ENCODE data around the gene PAFAH2. TPM values are rescaled to one million over a fixed set of nuclear protein-coding genes. Genes with fewer than 3 reads are reported as not detected.

Gene PAFAH2
- total RNA-seq, 1 experiment from 2014 or later = 11.1 TPM

DNA sequence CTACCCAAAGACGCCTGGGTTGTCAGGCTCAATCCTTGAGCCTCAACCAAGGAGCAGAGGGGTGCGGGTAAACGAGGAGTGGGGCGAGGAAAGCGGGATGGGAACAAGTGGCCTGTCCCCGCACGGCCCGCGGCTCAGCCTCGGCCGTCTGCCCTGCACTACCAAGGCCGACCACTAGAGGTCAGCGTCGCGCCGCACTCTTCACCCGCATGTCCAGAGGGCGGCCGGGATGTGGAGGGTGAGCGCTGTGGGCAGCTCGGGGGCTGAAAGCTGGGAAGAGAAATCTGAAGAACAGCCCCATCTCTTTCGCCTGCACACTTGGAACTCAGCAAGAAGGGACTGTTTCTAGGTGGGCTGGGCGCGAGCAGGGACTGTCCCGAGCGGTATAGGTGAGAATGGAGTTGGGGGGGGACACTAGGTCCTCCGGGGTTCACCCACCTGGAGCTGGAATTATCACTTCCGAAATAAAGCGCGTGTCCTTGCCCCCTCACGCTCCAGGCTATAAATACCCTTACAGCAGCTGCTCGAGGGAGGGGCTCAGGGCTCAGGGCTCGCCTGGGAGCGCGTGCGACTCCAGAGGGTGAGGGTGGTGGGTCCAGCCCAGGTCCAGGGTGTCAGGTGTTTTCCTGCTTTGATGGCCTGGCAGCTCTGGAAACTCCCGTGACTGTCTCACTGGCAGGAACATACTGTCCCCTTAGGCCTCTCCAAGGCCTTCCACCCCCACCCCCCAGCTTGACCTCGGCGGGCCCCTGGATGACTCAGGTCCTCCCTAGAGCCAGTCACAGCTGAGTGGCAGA lies 38.3 kb upstream of the PAFAH2 start:
- peak; percentile 98 for DNase-seq
- Histone ChIP-seq H3K4me3 (ENCODE audit: insufficient read depth, low read depth, low read length) (peak overlapping the region; percentile 81), H3K27me3 (ENCODE audit: control insufficient read depth, insufficient read depth, low read length) (peaks cover 31% of the 10 kb centered on the region), H3K36me3 (replicated peaks; ENCODE audit: control insufficient read depth, insufficient read depth, low read length) (no peaks in the 10 kb centered on the region)

- DNase-seq = peak; percentile 100
- Histone ChIP-seq H3K36me3 (replicated peaks; ENCODE audit: control insufficient read depth, insufficient read depth, low read length) (no peaks in the 10 kb centered on the region), H3K27me3 (ENCODE audit: control insufficient read depth, insufficient read depth, low read length) (peaks cover 31% of the 10 kb centered on the region), H3K4me3 (ENCODE audit: insufficient read depth, low read depth, low read length) (peak overlapping the region; percentile 81)
These were observed 37.5 kb upstream of the PAFAH2 start for GRCh38 chr1:26035203-26035958.

- no peak for DNase-seq
- Histone ChIP-seq H3K4me3 (ENCODE audit: insufficient read depth, low read depth, low read length) (peak overlapping the region; percentile 81), H3K36me3 (replicated peaks; ENCODE audit: control insufficient read depth, insufficient read depth, low read length) (no peaks in the 10 kb centered on the region), H3K27me3 (ENCODE audit: control insufficient read depth, insufficient read depth, low read length) (peaks cover 31% of the 10 kb centered on the region)
These were observed 36.8 kb upstream of the PAFAH2 start for GRCh38 chr1:26034504-26035202.

GRCh38 chr1:26032656-26033357 lies 34.9 kb upstream of the PAFAH2 start:
- Histone ChIP-seq H3K4me3 (ENCODE audit: insufficient read depth, low read depth, low read length) (no peak overlapping the region), H3K36me3 (replicated peaks; ENCODE audit: control insufficient read depth, insufficient read depth, low read length) (no peaks in the 10 kb centered on the region), H3K27me3 (ENCODE audit: control insufficient read depth, insufficient read depth, low read length) (peaks cover 31% of the 10 kb centered on the region)
- no peak for DNase-seq

- Histone ChIP-seq H3K4me3 (ENCODE audit: insufficient read depth, low read depth, low read length) (no peak overlapping the region), H3K27me3 (ENCODE audit: control insufficient read depth, insufficient read depth, low read length) (peaks cover 28% of the 10 kb centered on the region), H3K36me3 (replicated peaks; ENCODE audit: control insufficient read depth, insufficient read depth, low read length) (no peaks in the 10 kb centered on the region)
- no peak for DNase-seq
These were observed 33.9 kb upstream of the PAFAH2 start for GRCh38 chr1:26031611-26032220.

DNA sequence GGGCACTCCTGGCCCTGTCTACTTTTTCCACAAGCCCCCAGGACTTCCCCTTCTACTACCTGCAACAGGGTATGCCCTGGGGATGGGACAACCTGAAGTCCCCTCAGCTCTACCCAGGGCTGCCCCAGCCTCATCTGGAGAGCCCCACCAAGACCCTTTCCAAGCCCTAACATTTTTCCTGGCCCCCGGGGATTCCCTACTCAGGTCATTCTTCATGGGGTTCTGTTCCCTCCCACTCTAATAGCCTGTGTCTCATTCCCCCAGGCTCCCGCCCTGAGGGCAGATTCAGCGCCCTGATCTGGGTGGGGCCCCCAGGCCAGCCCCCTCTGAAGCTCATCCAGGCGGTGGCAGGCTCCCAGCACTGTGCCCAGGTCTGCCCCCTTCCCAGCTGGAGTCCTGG lies 33.3 kb upstream of the PAFAH2 start:
- Histone ChIP-seq H3K36me3 (replicated peaks; ENCODE audit: control insufficient read depth, insufficient read depth, low read length) (no peaks in the 10 kb centered on the region), H3K4me3 (ENCODE audit: insufficient read depth, low read depth, low read length) (no peak overlapping the region), H3K27me3 (ENCODE audit: control insufficient read depth, insufficient read depth, low read length) (peaks cover 24% of the 10 kb centered on the region)
- DNase-seq = no peak

DNA sequence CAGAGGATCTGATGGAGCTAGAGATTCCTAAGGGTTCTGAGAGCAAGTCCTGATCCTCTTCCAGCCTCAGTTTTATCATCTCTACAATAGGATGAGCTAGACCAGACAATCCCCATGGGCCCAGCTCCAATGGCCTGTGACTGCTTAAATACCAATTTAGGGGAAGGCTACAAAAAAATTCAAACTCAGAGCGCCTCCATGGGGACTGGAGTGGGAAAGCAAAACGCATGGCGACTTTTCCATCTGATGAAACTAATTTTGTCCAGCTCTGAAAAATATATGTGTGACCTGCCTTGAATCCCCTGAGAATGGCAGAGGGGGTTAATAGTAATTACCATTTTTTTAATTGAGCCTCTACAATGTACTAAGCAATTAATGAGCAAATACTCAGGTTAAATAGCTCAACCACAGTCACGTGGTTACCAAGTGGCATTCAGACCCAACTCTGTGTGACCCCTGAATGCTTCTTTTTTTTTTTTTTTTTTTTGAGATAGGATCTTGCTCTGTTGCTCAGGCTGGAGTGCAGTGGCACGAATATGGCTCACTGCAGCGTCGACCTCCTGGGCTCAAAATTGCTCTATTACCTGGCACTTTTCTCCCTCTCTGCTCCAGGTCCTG lies 32.1 kb upstream of the PAFAH2 start:
- Histone ChIP-seq H3K36me3 (replicated peaks; ENCODE audit: control insufficient read depth, insufficient read depth, low read length) (no peaks in the 10 kb centered on the region), H3K27me3 (ENCODE audit: control insufficient read depth, insufficient read depth, low read length) (peaks cover 21% of the 10 kb centered on the region), H3K4me3 (ENCODE audit: insufficient read depth, low read depth, low read length) (no peak overlapping the region)
- DNase-seq = peak; percentile 81

- H3K36me3 ChIP-seq (replicated peaks; ENCODE audit: control insufficient read depth, insufficient read depth, low read length) = no peaks in the 10 kb centered on the region
- H3K4me3 ChIP-seq (ENCODE audit: insufficient read depth, low read depth, low read length) = no peak overlapping the region
- H3K27me3 ChIP-seq (ENCODE audit: control insufficient read depth, insufficient read depth, low read length) = peaks cover 14% of the 10 kb centered on the region
- DNase-seq = peak; percentile 62
These were observed 31.4 kb upstream of the PAFAH2 start for GRCh38 chr1:26029054-26029863.

- Histone ChIP-seq H3K4me3 (ENCODE audit: insufficient read depth, low read depth, low read length) (no peak overlapping the region), H3K27me3 (ENCODE audit: control insufficient read depth, insufficient read depth, low read length) (peaks cover 6% of the 10 kb centered on the region; the same call in 1 of the 2 replicates), H3K36me3 (replicated peaks; ENCODE audit: control insufficient read depth, insufficient read depth, low read length) (no peaks in the 10 kb centered on the region)
- no peak for DNase-seq
These were observed 30.7 kb upstream of the PAFAH2 start for GRCh38 chr1:26028490-26028980.

DNA sequence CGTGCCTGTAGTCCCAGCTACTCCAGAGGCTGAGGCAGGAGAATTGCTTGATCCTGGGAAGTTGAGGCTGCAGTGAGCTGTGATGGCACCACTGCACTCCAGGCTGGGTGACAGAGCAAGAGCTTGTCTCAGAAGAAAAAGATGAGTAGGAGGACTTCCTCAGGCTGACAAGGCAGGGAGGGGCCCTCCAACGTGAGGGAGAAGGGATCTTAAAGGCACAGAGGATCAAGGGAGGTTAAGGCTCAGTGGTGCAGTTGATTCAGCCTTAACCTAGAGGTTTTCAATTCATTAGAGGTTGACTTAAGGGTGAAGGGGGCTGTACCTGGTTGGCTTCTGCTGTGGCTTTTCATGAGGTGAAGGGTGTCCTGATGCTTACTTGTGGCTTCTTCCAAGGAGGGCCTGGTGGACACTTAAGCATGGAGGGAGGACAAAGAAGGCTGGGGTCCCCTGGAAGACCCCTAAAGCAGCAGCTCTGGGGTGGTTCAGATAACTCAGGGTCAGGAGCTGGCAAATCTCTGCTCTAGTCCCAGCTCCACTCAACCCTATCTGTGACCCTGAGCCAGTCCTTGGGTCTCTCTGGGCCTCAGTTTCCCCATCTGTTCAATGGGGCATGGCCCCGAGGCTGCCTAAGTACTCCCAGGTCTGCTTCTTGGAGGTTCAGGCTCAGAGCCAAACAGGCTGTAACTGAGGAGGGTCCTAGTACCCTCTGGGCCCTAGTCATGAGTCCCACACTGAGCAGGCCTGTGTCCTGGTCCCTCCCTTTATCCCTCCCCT lies 30.0 kb upstream of the PAFAH2 start:
- DNase-seq = no peak
- Histone ChIP-seq H3K36me3 (replicated peaks; ENCODE audit: control insufficient read depth, insufficient read depth, low read length) (no peaks in the 10 kb centered on the region), H3K4me3 (ENCODE audit: insufficient read depth, low read depth, low read length) (no peak overlapping the region), H3K27me3 (ENCODE audit: control insufficient read depth, insufficient read depth, low read length) (peaks cover 2% of the 10 kb centered on the region; the same call in 1 of the 2 replicates)

GRCh38 chr1:26025517-26025916 lies 27.7 kb upstream of the PAFAH2 start:
- no peak overlapping the region for H3K4me3 ChIP-seq (ENCODE audit: insufficient read depth, low read depth, low read length)
- H3K36me3 ChIP-seq (replicated peaks; ENCODE audit: control insufficient read depth, insufficient read depth, low read length) = no peaks in the 10 kb centered on the region
- no peaks in the 10 kb centered on the region for H3K27me3 ChIP-seq (ENCODE audit: control insufficient read depth, insufficient read depth, low read length)
- no peak for DNase-seq

GRCh38 chr1:26025060-26025459 lies 27.2 kb upstream of the PAFAH2 start:
- H3K4me3 ChIP-seq (ENCODE audit: insufficient read depth, low read depth, low read length) = no peak overlapping the region
- H3K27me3 ChIP-seq (ENCODE audit: control insufficient read depth, insufficient read depth, low read length) = no peaks in the 10 kb centered on the region
- no peak for DNase-seq
- no peaks in the 10 kb centered on the region for H3K36me3 ChIP-seq (replicated peaks; ENCODE audit: control insufficient read depth, insufficient read depth, low read length)

Measured in H7 (cell line).